SH-SY5Y (cell line): ENCODE measurements around the gene DLG2.

Experiments used
- GATA2 ChIP-seq: IDR thresholded peaks from 2 replicates; pipeline ENCODE4 v1.6.1; 2011; ENCODE audit warnings: mild to moderate bottlenecking, low read depth, low read length
- GATA3 ChIP-seq: IDR thresholded peaks from 2 replicates; pipeline ENCODE4 v1.6.1; 2011; ENCODE audit warnings: low read depth, mild to moderate bottlenecking, low read length, moderate library complexity

DNA sequence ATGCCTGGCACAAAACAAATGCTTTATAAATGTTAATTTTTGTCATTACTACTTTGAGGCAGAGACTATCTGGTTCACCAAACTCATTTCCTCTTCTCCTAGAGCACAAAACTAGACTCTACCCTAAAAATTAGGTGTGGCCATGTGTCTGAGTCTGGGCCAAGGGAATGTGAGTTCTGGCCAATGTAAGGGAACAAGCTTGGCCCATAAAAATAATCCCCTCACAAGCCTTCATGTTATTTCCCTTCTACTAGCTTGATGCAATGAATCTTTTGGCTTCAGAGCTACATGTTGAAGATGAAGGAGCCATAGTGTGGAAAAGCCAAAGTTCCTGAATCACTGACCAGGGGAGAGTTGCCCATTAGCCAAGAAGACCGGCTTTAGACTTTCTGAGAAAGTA, 1934.5 kb downstream of the DLG2 start:
- no peak for TF ChIP-seq GATA2
- no peak for TF ChIP-seq GATA3
